Spinal cord (tissue), 10 donors: ENCODE results near the gene MRPL12. TPM values are rescaled to one million over a fixed set of nuclear protein-coding genes. Genes with fewer than 3 reads are reported as not detected.
A peak's percentile ranks its signal among the peaks of the same experiment; 100 is the strongest.

Experiments used
- DNase-seq, 6 donors: peaks; one replicate each; pipeline versions ENCODE4 v3.0.0 to v3.0.0-alpha.2; 2013 to 2015; ENCODE audit warnings: low spot score in 6 of 6, low read depth in 4 of 6
- H3K27ac ChIP-seq: one replicate; pipeline ENCODE4 v1.5.1; 2013; ENCODE audit warnings: low read depth, low read length, control low read depth
- H3K27me3 ChIP-seq: one replicate; pipeline ENCODE4 v1.6.1; 2013; ENCODE audit warnings: low read length; ENCODE audit not compliant: control insufficient read depth, insufficient read depth
- H3K36me3 ChIP-seq: one replicate; pipeline ENCODE4 v1.6.1; 2013; ENCODE audit warnings: low read length; ENCODE audit not compliant: control insufficient read depth, insufficient read depth
- H3K4me1 ChIP-seq: one replicate; pipeline ENCODE4 v1.6.1; 2013; ENCODE audit warnings: low read length; ENCODE audit not compliant: control insufficient read depth, insufficient read depth
- H3K4me3 ChIP-seq: one replicate; pipeline ENCODE4 v1.5.1; 2013; ENCODE audit warnings: low read depth, low read length, control low read depth
- H3K9me3 ChIP-seq: one replicate; pipeline ENCODE4 v1.6.1; 2013; ENCODE audit warnings: low read length; ENCODE audit not compliant: control insufficient read depth, insufficient read depth
- WGBS: methylation state at CpG from one replicate; pipeline ENCODE4 v1.1.5; 2013; ENCODE audit warnings: missing lambda C conversion rate; ENCODE audit not compliant: insufficient coverage; 5-methylcytosine and 5-hydroxymethylcytosine counted together
- long read RNA-seq, 4 donors: transcript quantifications; one replicate each; lab custom pipeline, GENCODE V29; 2026
- polyA plus RNA-seq, 2 donors: library from polyadenylated mRNA; unstranded; fragments of 120-200 nt; gene quantifications; one replicate each; pipeline ENCODE4 v1.2.1, GENCODE V29; 2013; ENCODE audit not compliant: insufficient read length in 2 of 2
- total RNA-seq, 2 donors: library from RNA; depleted of rRNA in 1 of 2; stranded (reverse); fragments of 120-200 nt in 1 of 2; fragments of >200 nt in 1 of 2; gene quantifications; one replicate each; pipeline versions ENCODE4 v1.2.3 to v1.2.4, GENCODE V29; 2013 to 2014
- donor health status: healthy.

Gene MRPL12
- 10 to 100 TPM in 1 of 2 donors, 1 to 10 TPM in 1; 9.2 to 10.7 TPM for total RNA-seq
- polyA plus RNA-seq: 10 to 100 TPM; 74.5 to 76.0 TPM
- long read RNA-seq, donor 1, transcript MRPL12-201 (5 exons, 1,028 nt): major isoform, 56 of 61 reads
- long read RNA-seq, donor 1, partial matches to known transcripts: 5 of 61 reads
- long read RNA-seq, donor 1, other reads (novel, unspliced or antisense): 0 of 61 reads
- long read RNA-seq, donor 2, transcript MRPL12-201 (5 exons, 1,028 nt): major isoform, 29 of 29 reads
- long read RNA-seq, donor 2, partial matches to known transcripts: 0 of 29 reads
- long read RNA-seq, donor 2, other reads (novel, unspliced or antisense): 0 of 29 reads
- long read RNA-seq, donor 3, transcript MRPL12-201 (5 exons, 1,028 nt): major isoform, 34 of 34 reads
- long read RNA-seq, donor 3, partial matches to known transcripts: 0 of 34 reads
- long read RNA-seq, donor 3, other reads (novel, unspliced or antisense): 0 of 34 reads
- long read RNA-seq, donor 4, transcript MRPL12-201 (5 exons, 1,028 nt): major isoform, 49 of 49 reads
- long read RNA-seq, donor 4, partial matches to known transcripts: 0 of 49 reads
- long read RNA-seq, donor 4, other reads (novel, unspliced or antisense): 0 of 49 reads

GRCh38 chr17:81702934-81703746 is at the start of gene MRPL12:
MRPL12 (plus strand) TSS chr17:81703367; CDS start chr17:81703502, 135 bp downstream.
- DNase-seq: peak; percentile 77 to 98 (median 93)
- peak within 1 kb of the TSS; percentile 80 for H3K4me3 ChIP-seq
- H3K9me3 ChIP-seq: no peaks in the 10 kb centered on the region
- WGBS: under 1% methylated on average over 102 of the region's 102 CpGs
- peak within 1 kb of the TSS; percentile 76 for H3K27ac ChIP-seq
- peaks cover 34% of the 10 kb centered on the region for H3K4me1 ChIP-seq
- peaks cover 80% of the 10 kb centered on the region for H3K36me3 ChIP-seq
- H3K27me3 ChIP-seq: no peaks in the 10 kb centered on the region

- WGBS: 84% methylated on average over 18 of the region's 18 CpGs
Observed at GRCh38 chr17:81655378-81656117, 47.6 kb upstream of the MRPL12 start.

GRCh38 chr17:81656118-81656743 is 46.9 kb upstream of the MRPL12 start, which contains the start of gene PDE6G:
PDE6G (minus strand) TSS chr17:81656542; CDS start chr17:81653305, 3,237 bp downstream.
- no peak within 1 kb of the TSS for H3K27ac ChIP-seq
- WGBS: 79% methylated on average over 15 of the region's 15 CpGs
- no peak for DNase-seq
- peaks cover 6% of the 10 kb centered on the region for H3K4me1 ChIP-seq
- H3K27me3 ChIP-seq: peaks cover 12% of the 10 kb centered on the region
- H3K9me3 ChIP-seq: no peaks in the 10 kb centered on the region
- peaks cover 2% of the 10 kb centered on the region for H3K36me3 ChIP-seq
- H3K4me3 ChIP-seq: no peak within 1 kb of the TSS

More at GRCh38 chr17:81655378-81656117, 47.6 kb upstream of the MRPL12 start:
- no peaks in the 10 kb centered on the region for H3K9me3 ChIP-seq
- no peak overlapping the region for H3K4me3 ChIP-seq
- H3K27ac ChIP-seq: no peak overlapping the region
- H3K4me1 ChIP-seq: peaks cover 6% of the 10 kb centered on the region
- peaks cover 2% of the 10 kb centered on the region for H3K36me3 ChIP-seq
- H3K27me3 ChIP-seq: peaks cover 16% of the 10 kb centered on the region
- no peak for DNase-seq

GRCh38 chr17:81656835-81657234 is 46.3 kb upstream of the MRPL12 start:
- H3K27ac ChIP-seq: no peak overlapping the region
- DNase-seq: no peak
- H3K27me3 ChIP-seq: peaks cover 11% of the 10 kb centered on the region
- H3K36me3 ChIP-seq: peaks cover 2% of the 10 kb centered on the region
- no peaks in the 10 kb centered on the region for H3K9me3 ChIP-seq
- H3K4me1 ChIP-seq: peaks cover 6% of the 10 kb centered on the region
- 51% methylated on average over 3 of the region's 4 CpGs for WGBS
- no peak overlapping the region for H3K4me3 ChIP-seq

GRCh38 chr17:81659038-81659437 is 44.1 kb upstream of the MRPL12 start:
- H3K27ac ChIP-seq: no peak overlapping the region
- no peak for DNase-seq
- H3K36me3 ChIP-seq: peaks cover 5% of the 10 kb centered on the region
- WGBS: 78% methylated on average over 4 of the region's 5 CpGs
- no peak overlapping the region for H3K4me3 ChIP-seq
- no peaks in the 10 kb centered on the region for H3K27me3 ChIP-seq
- H3K4me1 ChIP-seq: no peaks in the 10 kb centered on the region
- no peaks in the 10 kb centered on the region for H3K9me3 ChIP-seq

- peaks cover 5% of the 10 kb centered on the region for H3K4me1 ChIP-seq
- H3K36me3 ChIP-seq: peaks cover 15% of the 10 kb centered on the region
- WGBS: 89% methylated on average over 6 of the region's 9 CpGs
- no peak for DNase-seq
- no peak overlapping the region for H3K4me3 ChIP-seq
- H3K27me3 ChIP-seq: no peaks in the 10 kb centered on the region
- H3K9me3 ChIP-seq: no peaks in the 10 kb centered on the region
- H3K27ac ChIP-seq: no peak overlapping the region
Observed at GRCh38 chr17:81660441-81660840, 42.7 kb upstream of the MRPL12 start.

GRCh38 chr17:81662002-81662401 is 41.2 kb upstream of the MRPL12 start:
- no peaks in the 10 kb centered on the region for H3K27me3 ChIP-seq
- H3K4me1 ChIP-seq: peaks cover 13% of the 10 kb centered on the region
- no peak for DNase-seq
- WGBS: 89% methylated on average over 3 of the region's 4 CpGs
- H3K36me3 ChIP-seq: peaks cover 16% of the 10 kb centered on the region
- H3K4me3 ChIP-seq: no peak overlapping the region
- H3K27ac ChIP-seq: no peak overlapping the region
- no peaks in the 10 kb centered on the region for H3K9me3 ChIP-seq

GRCh38 chr17:81664051-81664470 is 39.1 kb upstream of the MRPL12 start:
- 94% methylated on average over 6 of the region's 7 CpGs for WGBS
- Histone ChIP-seq H3K36me3 (peaks cover 29% of the 10 kb centered on the region), H3K27me3 (no peaks in the 10 kb centered on the region), H3K4me3 (no peak overlapping the region), H3K27ac (no peak overlapping the region), H3K4me1 (peaks cover 23% of the 10 kb centered on the region), H3K9me3 (no peaks in the 10 kb centered on the region)
- DNase-seq: no peak
